GM18499 (cell line): ENCODE results near the gene RIMS4.

Experiments
- ATAC-seq: cut with Tn5 transposase; IDR thresholded peaks from one replicate; pipeline ENCODE4 v1.9.1; 2021; ENCODE audit warnings: moderate number of reproducible peaks; ENCODE audit not compliant: insufficient read depth, unreplicated experiment

RIMS4 gene

GRCh38 chr20:44725837-44726236 lies 84.5 kb downstream of the RIMS4 start:
- ATAC-seq: no peak

DNA sequence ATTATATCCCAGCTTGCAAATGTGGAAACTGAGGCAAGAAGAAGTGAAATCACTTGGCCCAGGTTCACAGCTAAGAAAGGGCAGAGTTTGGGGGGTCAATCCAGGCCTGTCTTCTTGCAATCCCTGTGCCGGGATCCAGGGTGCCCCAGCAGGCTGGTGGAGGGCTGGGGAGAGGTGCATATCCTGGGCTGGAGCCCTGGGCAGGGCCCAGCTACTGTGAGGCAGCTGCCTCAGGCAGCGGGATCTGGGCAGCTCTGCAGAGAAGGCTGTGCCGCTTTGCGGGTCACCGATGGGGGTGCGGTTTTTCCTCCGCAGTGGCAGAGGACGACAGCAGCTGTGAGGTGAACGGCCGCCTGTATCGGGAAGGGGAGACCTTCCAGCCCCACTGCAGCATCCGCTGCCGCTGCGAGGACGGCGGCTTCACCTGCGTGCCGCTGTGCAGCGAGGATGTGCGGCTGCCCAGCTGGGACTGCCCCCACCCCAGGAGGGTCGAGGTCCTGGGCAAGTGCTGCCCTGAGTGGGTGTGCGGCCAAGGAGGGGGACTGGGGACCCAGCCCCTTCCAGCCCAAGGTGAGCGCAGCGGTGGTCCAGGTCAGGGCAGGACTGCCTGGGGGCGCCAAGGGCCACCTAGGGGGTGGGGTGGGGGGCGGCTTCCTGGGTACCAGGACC lies 85.8 kb downstream of the RIMS4 start:
- ATAC-seq: no peak

- no peak for ATAC-seq
Measured at GRCh38 chr20:44723798-44724362, 86.5 kb downstream of the RIMS4 start.

GRCh38 chr20:44723391-44723790 lies 87.0 kb downstream of the RIMS4 start:
- no peak for ATAC-seq

- no peak for ATAC-seq
Measured at GRCh38 chr20:44722990-44723389, 87.4 kb downstream of the RIMS4 start.

DNA sequence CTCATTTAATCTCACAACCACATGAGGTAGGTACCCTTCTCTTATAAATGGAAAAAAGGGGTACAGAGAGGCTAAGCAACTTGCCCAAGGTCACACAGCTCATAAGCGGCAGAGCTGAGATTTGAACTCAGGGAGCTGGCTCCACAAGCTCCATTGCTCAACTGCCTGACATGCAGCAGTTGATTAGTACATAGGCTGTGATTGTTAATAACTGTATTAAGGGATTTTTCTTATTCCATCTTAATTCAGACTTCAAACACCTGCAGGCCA lies 88.6 kb downstream of the RIMS4 start:
- no peak for ATAC-seq

DNA sequence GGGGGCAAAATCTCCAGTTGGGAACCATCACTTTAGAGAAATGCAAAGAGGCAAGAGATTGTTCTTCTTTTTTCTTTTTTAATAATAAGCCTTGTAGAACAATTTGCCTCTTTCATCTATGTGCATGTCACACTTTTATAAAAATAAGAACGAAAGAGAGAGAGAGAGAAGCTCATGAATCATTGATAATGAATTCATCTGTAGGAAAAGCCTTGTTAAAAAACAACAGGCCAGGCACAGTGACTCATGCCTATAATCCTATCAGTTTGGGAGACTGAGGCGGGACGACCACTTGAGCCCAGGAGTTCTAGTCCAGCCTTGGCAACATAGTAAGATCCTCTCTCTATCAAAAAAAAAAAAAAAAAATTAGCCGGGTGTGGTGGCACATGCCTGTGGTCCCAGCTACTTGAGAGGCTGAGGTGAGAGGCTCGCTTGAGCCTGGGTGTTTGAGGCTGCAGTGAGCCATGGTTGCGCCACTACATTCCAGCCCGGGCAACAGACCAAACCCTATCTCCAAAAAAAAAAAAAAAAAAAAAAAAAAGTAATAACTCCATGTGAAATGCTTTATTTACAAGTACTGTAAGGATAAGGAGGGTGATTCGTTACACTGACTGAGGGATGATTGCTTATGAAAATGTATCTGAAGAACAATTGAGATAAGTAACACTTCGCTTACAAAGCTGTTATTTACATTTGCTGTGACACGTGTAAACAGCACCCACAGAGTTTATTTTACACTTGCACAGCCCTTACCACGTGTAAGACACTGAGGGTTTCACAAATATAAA lies 89.2 kb downstream of the RIMS4 start:
- no peak for ATAC-seq

- no peak for ATAC-seq
Measured at GRCh38 chr20:44720621-44720996, 89.7 kb downstream of the RIMS4 start.

DNA sequence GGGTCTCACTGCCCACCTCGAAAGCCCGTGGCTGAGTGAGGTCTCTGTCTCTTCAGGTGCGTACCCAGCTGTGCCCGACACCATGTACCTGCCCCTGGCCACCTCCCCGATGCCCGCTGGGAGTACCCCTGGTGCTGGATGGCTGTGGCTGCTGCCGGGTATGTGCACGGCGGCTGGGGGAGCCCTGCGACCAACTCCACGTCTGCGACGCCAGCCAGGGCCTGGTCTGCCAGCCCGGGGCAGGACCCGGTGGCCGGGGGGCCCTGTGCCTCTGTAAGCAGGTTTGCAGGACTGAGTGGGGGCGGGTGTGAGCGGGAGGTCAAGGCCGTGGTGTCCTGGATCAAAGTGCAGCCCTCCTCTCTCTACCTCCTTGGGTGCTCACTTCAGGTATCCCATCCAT lies 90.5 kb downstream of the RIMS4 start:
- ATAC-seq: no peak

DNA sequence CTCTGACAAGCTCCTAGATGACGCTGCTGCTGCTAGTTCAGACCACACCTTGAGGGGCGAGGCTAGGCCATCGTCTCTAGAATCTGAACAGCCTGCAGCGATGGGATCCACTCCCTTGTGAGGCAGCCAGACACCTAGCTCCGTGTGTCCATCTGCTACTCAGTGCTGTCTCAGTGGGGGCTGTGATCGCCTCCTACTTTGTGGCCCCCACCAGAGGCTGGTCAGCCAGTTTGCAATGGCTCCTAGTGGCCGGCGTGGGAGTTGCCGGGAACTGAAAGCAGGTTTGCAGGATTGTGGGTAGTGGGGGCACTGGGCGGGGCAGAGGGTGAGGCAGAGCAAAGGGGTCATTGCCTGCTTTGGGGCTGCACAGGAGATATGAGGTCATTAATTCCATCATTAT lies 92.4 kb downstream of the RIMS4 start:
- no peak for ATAC-seq

GRCh38 chr20:44716309-44717106 lies 93.8 kb downstream of the RIMS4 start:
- ATAC-seq: no peak

GRCh38 chr20:44715499-44716308 lies 94.6 kb downstream of the RIMS4 start:
- ATAC-seq: no peak

- no peak for ATAC-seq
Measured at GRCh38 chr20:44714701-44715498, 95.4 kb downstream of the RIMS4 start, which contains the start of gene CCN5. Gene CCN5 (plus strand): TSS chr20:44715369. CDS start chr20:44715391, 22 bp downstream.

- ATAC-seq: no peak
Measured at GRCh38 chr20:44714102-44714700, 96.1 kb downstream of the RIMS4 start.

- no peak for ATAC-seq
Measured at GRCh38 chr20:44711237-44711636, 99.1 kb downstream of the RIMS4 start.

GRCh38 chr20:44709797-44710196 lies 100.5 kb downstream of the RIMS4 start:
- no peak for ATAC-seq

- ATAC-seq: no peak
Measured at GRCh38 chr20:44709380-44709779, 101.0 kb downstream of the RIMS4 start.

DNA sequence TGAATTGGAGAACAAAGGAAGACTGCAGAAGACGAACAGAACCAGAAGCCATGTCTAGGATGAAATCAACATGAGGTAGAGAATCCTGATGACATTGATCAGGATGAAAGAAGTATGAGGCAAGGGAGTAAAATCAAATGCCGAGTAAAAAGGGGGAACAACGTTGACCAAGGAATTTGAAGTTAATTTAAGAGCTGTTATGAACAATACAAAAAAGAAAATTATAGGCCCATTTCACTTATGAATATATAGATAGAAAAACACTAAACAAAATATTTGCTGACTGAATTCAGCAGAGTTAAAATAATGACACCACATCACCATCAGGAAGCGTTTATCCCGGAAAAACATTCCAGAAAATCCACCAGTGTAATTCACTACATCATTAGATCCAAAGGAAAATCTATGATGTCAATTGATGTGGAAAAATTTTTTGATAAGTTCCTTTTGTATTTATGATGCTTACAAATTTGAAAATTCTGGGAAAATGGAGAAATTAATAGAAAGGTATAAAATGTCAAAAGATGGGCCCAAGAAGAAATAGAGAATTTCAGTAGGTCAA lies 103.2 kb downstream of the RIMS4 start:
- no peak for ATAC-seq
